ENCODE measurements around the gene PPFIBP1. TPM values are rescaled to one million over a fixed set of nuclear protein-coding genes. Genes with fewer than 3 reads are reported as not detected.
"Not testable (repeated sequence)": the region's sequence is repeated elsewhere in the genome, so short reads cannot be mapped to it uniquely, and the experiment has no call there.

PPFIBP1 gene
- total RNA-seq, 1 experiment from 2014 or later = 1.2 TPM

- H3K36me3 ChIP-seq (ENCODE audit: insufficient read depth, low read length) = no peaks in the 10 kb centered on the region
- H3K27me3 ChIP-seq (ENCODE audit: low read length) = no peaks in the 10 kb centered on the region
- H3K9me2 ChIP-seq (replicated peaks; ENCODE audit: insufficient read depth, low read length) = no peaks in the 10 kb centered on the region
- H3K9me3 ChIP-seq (ENCODE audit: low read length) = no peaks in the 10 kb centered on the region
- no peaks in the 10 kb centered on the region for H3K79me2 ChIP-seq (ENCODE audit: low read length)
- no peak overlapping the region for H3K9ac ChIP-seq (ENCODE audit: low read length)
- H3K4me3 ChIP-seq (ENCODE audit: low read length) = no peak overlapping the region
- no peak overlapping the region for H3K27ac ChIP-seq (ENCODE audit: low read length)
- no peak overlapping the region for H2AFZ ChIP-seq (ENCODE audit: low read length)
- no peak overlapping the region for H3K4me2 ChIP-seq (ENCODE audit: low read depth, low read length, poor library complexity, severe bottlenecking)
- DNase-seq = no peak
- no peaks in the 10 kb centered on the region for H3K4me1 ChIP-seq (ENCODE audit: low read length)
- no peaks in the 10 kb centered on the region for H4K20me1 ChIP-seq (ENCODE audit: insufficient read depth, low read depth, low read length)
These were observed 64.8 kb downstream of the PPFIBP1 start for GRCh38 chr12:27588776-27589175.

GRCh38 chr12:27589419-27589818, 65.4 kb downstream of the PPFIBP1 start:
- Histone ChIP-seq H3K9me2 (replicated peaks; ENCODE audit: insufficient read depth, low read length) (no peaks in the 10 kb centered on the region), H3K27ac (ENCODE audit: low read length) (no peak overlapping the region), H3K9ac (ENCODE audit: low read length) (no peak overlapping the region), H2AFZ (ENCODE audit: low read length) (no peak overlapping the region), H3K4me3 (ENCODE audit: low read length) (no peak overlapping the region), H3K36me3 (ENCODE audit: insufficient read depth, low read length) (no peaks in the 10 kb centered on the region), H3K4me1 (ENCODE audit: low read length) (no peaks in the 10 kb centered on the region), H3K4me2 (ENCODE audit: low read depth, low read length, poor library complexity, severe bottlenecking) (no peak overlapping the region), H3K79me2 (ENCODE audit: low read length) (no peaks in the 10 kb centered on the region), H3K9me3 (ENCODE audit: low read length) (no peaks in the 10 kb centered on the region), H4K20me1 (ENCODE audit: insufficient read depth, low read depth, low read length) (no peaks in the 10 kb centered on the region), H3K27me3 (ENCODE audit: low read length) (no peaks in the 10 kb centered on the region)
- DNase-seq = no peak

GRCh38 chr12:27591698-27592097, 67.7 kb downstream of the PPFIBP1 start:
- H2AFZ ChIP-seq (ENCODE audit: low read length); H3K4me3 ChIP-seq (ENCODE audit: low read length); H3K9ac ChIP-seq (ENCODE audit: low read length); H4K20me1 ChIP-seq (ENCODE audit: insufficient read depth, low read depth, low read length); H3K9me2 ChIP-seq (replicated peaks; ENCODE audit: insufficient read depth, low read length); H3K4me1 ChIP-seq (ENCODE audit: low read length); H3K4me2 ChIP-seq (ENCODE audit: low read depth, low read length, poor library complexity, severe bottlenecking); H3K27ac ChIP-seq (ENCODE audit: low read length); H3K79me2 ChIP-seq (ENCODE audit: low read length); H3K36me3 ChIP-seq (ENCODE audit: insufficient read depth, low read length); H3K27me3 ChIP-seq (ENCODE audit: low read length); DNase-seq; H3K9me3 ChIP-seq (ENCODE audit: low read length): not testable (repeated sequence)

DNA sequence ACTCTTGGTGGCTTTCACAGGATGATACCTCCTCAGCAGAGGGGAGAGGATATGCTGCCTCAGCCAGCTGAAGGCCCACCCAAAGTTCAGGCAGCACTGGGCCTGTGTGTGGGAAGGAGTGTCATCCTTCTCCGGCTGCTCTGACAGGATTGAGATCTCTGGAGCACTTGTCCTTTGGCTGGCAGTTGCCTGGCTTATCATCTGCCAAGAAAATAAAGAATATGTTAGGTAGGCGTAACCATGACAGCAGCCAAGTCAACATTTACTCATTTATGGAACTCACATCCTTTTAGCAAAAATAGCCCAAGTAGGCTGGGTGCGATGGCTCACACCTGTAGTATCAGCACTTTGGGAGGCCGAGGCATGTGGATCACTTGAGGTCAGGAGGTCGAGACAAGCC, 68.5 kb downstream of the PPFIBP1 start:
- Histone ChIP-seq H3K4me3 (ENCODE audit: low read length) (no peak overlapping the region), H3K27ac (ENCODE audit: low read length) (no peak overlapping the region), H3K27me3 (ENCODE audit: low read length) (no peaks in the 10 kb centered on the region), H3K9ac (ENCODE audit: low read length) (no peak overlapping the region), H3K9me3 (ENCODE audit: low read length) (no peaks in the 10 kb centered on the region), H4K20me1 (ENCODE audit: insufficient read depth, low read depth, low read length) (no peaks in the 10 kb centered on the region), H3K36me3 (ENCODE audit: insufficient read depth, low read length) (no peaks in the 10 kb centered on the region), H3K9me2 (replicated peaks; ENCODE audit: insufficient read depth, low read length) (no peaks in the 10 kb centered on the region), H3K79me2 (ENCODE audit: low read length) (no peaks in the 10 kb centered on the region), H3K4me1 (ENCODE audit: low read length) (no peaks in the 10 kb centered on the region), H3K4me2 (ENCODE audit: low read depth, low read length, poor library complexity, severe bottlenecking) (no peak overlapping the region), H2AFZ (ENCODE audit: low read length) (no peak overlapping the region)
- DNase-seq = no peak

- H3K4me1 ChIP-seq (ENCODE audit: low read length) = no peaks in the 10 kb centered on the region
- no peak overlapping the region for H3K4me2 ChIP-seq (ENCODE audit: low read depth, low read length, poor library complexity, severe bottlenecking)
- no peak overlapping the region for H2AFZ ChIP-seq (ENCODE audit: low read length)
- H3K9ac ChIP-seq (ENCODE audit: low read length) = no peak overlapping the region
- H4K20me1 ChIP-seq (ENCODE audit: insufficient read depth, low read depth, low read length) = no peaks in the 10 kb centered on the region
- no peaks in the 10 kb centered on the region for H3K9me3 ChIP-seq (ENCODE audit: low read length)
- no peaks in the 10 kb centered on the region for H3K79me2 ChIP-seq (ENCODE audit: low read length)
- H3K9me2 ChIP-seq (replicated peaks; ENCODE audit: insufficient read depth, low read length) = no peaks in the 10 kb centered on the region
- H3K27me3 ChIP-seq (ENCODE audit: low read length) = no peaks in the 10 kb centered on the region
- no peaks in the 10 kb centered on the region for H3K36me3 ChIP-seq (ENCODE audit: insufficient read depth, low read length)
- no peak overlapping the region for H3K27ac ChIP-seq (ENCODE audit: low read length)
- DNase-seq = no peak
- no peak overlapping the region for H3K4me3 ChIP-seq (ENCODE audit: low read length)
These were observed 69.3 kb downstream of the PPFIBP1 start for GRCh38 chr12:27593266-27593665.

DNA sequence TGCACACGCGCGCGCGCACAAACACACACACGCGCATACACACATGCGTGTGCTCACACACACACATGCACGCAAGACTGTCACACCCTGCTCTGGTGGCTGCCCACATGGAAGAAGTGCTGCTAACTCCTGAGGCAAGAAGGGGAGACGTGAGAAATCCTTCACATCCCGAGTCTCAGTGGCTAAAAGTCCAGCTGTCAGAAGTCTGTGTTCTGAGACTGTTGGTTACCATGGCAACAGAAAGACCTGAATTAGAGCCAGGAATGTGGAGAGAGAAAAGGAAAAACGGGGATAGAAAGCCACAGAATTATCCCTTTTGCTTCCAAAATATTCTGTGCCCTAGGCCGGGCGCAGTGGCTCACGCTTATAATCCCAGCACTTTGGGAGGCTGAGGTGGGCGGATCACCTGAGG, 71.2 kb downstream of the PPFIBP1 start:
- H3K9me3 ChIP-seq (ENCODE audit: low read length) = no peaks in the 10 kb centered on the region
- no peak overlapping the region for H3K4me2 ChIP-seq (ENCODE audit: low read depth, low read length, poor library complexity, severe bottlenecking)
- no peaks in the 10 kb centered on the region for H3K79me2 ChIP-seq (ENCODE audit: low read length)
- DNase-seq = no peak
- no peaks in the 10 kb centered on the region for H3K9me2 ChIP-seq (replicated peaks; ENCODE audit: insufficient read depth, low read length)
- H3K27ac ChIP-seq (ENCODE audit: low read length) = no peak overlapping the region
- no peaks in the 10 kb centered on the region for H3K36me3 ChIP-seq (ENCODE audit: insufficient read depth, low read length)
- H3K9ac ChIP-seq (ENCODE audit: low read length) = no peak overlapping the region
- H3K27me3 ChIP-seq (ENCODE audit: low read length) = no peaks in the 10 kb centered on the region
- H3K4me1 ChIP-seq (ENCODE audit: low read length) = no peaks in the 10 kb centered on the region
- H2AFZ ChIP-seq (ENCODE audit: low read length) = no peak overlapping the region
- H3K4me3 ChIP-seq (ENCODE audit: low read length) = no peak overlapping the region
- no peaks in the 10 kb centered on the region for H4K20me1 ChIP-seq (ENCODE audit: insufficient read depth, low read depth, low read length)

DNA sequence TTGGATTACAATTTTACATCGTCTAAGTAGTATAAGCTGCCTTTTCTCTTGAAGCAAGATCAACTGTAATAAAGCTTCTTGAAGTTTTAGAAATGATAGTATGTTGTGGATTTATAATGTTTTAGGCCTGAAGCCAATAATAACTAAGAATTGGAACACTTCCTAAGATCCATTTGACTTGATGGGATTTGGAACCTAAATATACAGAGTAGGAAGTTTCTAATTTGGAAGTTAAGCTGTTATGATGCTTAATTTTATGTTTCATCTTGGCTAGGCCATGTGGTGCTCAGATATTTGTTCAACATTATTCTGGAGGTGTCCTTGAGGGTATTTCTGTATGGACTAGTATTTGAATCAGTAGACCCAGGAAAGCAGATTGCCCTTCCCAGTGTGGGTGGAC, 74.9 kb downstream of the PPFIBP1 start:
- not testable (repeated sequence) for H3K27me3 ChIP-seq (ENCODE audit: low read length); DNase-seq; H3K4me1 ChIP-seq (ENCODE audit: low read length); H3K9me2 ChIP-seq (replicated peaks; ENCODE audit: insufficient read depth, low read length); H3K79me2 ChIP-seq (ENCODE audit: low read length); H3K27ac ChIP-seq (ENCODE audit: low read length); H3K36me3 ChIP-seq (ENCODE audit: insufficient read depth, low read length); H3K4me3 ChIP-seq (ENCODE audit: low read length); H3K4me2 ChIP-seq (ENCODE audit: low read depth, low read length, poor library complexity, severe bottlenecking); H3K9me3 ChIP-seq (ENCODE audit: low read length); H2AFZ ChIP-seq (ENCODE audit: low read length); H3K9ac ChIP-seq (ENCODE audit: low read length); H4K20me1 ChIP-seq (ENCODE audit: insufficient read depth, low read depth, low read length)

GRCh38 chr12:27601056-27601828, 77.2 kb downstream of the PPFIBP1 start:
- H3K9me2 ChIP-seq (replicated peaks; ENCODE audit: insufficient read depth, low read length); H4K20me1 ChIP-seq (ENCODE audit: insufficient read depth, low read depth, low read length); H3K27ac ChIP-seq (ENCODE audit: low read length); H3K79me2 ChIP-seq (ENCODE audit: low read length); H3K4me2 ChIP-seq (ENCODE audit: low read depth, low read length, poor library complexity, severe bottlenecking); H3K36me3 ChIP-seq (ENCODE audit: insufficient read depth, low read length); H3K9me3 ChIP-seq (ENCODE audit: low read length); H3K4me1 ChIP-seq (ENCODE audit: low read length); DNase-seq; H3K4me3 ChIP-seq (ENCODE audit: low read length); H3K9ac ChIP-seq (ENCODE audit: low read length); H3K27me3 ChIP-seq (ENCODE audit: low read length); H2AFZ ChIP-seq (ENCODE audit: low read length): not testable (repeated sequence)
